Uterus (tissue), 4 donors: ENCODE data around the gene PLCG2. TPM values are rescaled to one million over a fixed set of nuclear protein-coding genes. Genes with fewer than 3 reads are reported as not detected.

Experiments
- DNase-seq, 2 donors: peaks; one replicate each; pipeline ENCODE4 v3.0.0-alpha.2; 2019 to 2020
- H3K27ac ChIP-seq, 2 donors: fragments of 200-600 bp; sonication (generic); 1 replicate in 1 of 2; 2 replicates in 1 of 2; pipeline ENCODE4 v1.5.1; 2016 to 2018
- H3K27me3 ChIP-seq, 2 donors: fragments of 200-600 bp; sonication (generic); one replicate each; pipeline ENCODE4 v1.5.1; 2018 to 2019; ENCODE audit warnings: control low read depth in 1 of 2
- H3K36me3 ChIP-seq, 2 donors: fragments of 200-600 bp; sonication (generic); one replicate each; pipeline ENCODE4 v1.5.1; 2019; ENCODE audit warnings: control low read depth in 1 of 2
- H3K4me1 ChIP-seq, 2 donors: fragments of 200-600 bp; sonication (generic); one replicate each; pipeline ENCODE4 v1.5.1; 2018 to 2019; ENCODE audit warnings: control low read depth in 1 of 2
- H3K4me3 ChIP-seq, 2 donors: fragments of 200-600 bp; sonication (generic); 1 replicate in 1 of 2; 2 replicates in 1 of 2; pipeline ENCODE4 v1.5.1; 2018 to 2019; ENCODE audit warnings: mild to moderate bottlenecking in 1 of 2
- H3K9me3 ChIP-seq, 2 donors: fragments of 200-600 bp; sonication (generic); one replicate each; pipeline ENCODE4 v1.5.1; 2019; ENCODE audit warnings: control low read depth in 1 of 2
- CTCF ChIP-seq, 4 experiments: fragments of 200-600 bp in 2 of 4; fragments of 450-650 bp in 2 of 4; sonication (generic) in 2 of 4; IDR thresholded peaks; one replicate each; pipeline ENCODE4 v1.5.1; 2016 to 2019; ENCODE audit warnings: antibody characterized with exemption in 4 of 4, mild to moderate bottlenecking in 2 of 4, moderate library complexity in 1 of 4
- POLR2A ChIP-seq, 2 donors: fragments of 450-650 bp; IDR thresholded peaks; one replicate each; pipeline ENCODE4 v1.6.1; 2016; ENCODE audit warnings: antibody characterized with exemption in 2 of 2, mild to moderate bottlenecking in 1 of 2, moderate library complexity in 1 of 2
- intact Hi-C: fragments of 100-400 bp; cut with DNase I; formaldehyde crosslinking; loops from one replicate; pipeline ENCODE4 v1.15.1; 2023; ENCODE audit warnings: low total_unique reads
- total RNA-seq, 4 donors: library from RNA; depleted of rRNA in 3 of 4; stranded (reverse); fragments of >200 nt in 3 of 4; gene quantifications; one replicate each; pipeline versions ENCODE4 v1.1.0 to v1.2.4, GENCODE V29; 2014 to 2023
- donor health status: DM: yes; HTN: yes; CAD: no.

The PLCG2 gene
- total RNA-seq, 4 donors from 2014 or later: 11.2 to 39.4 (median 18.8) TPM

- Histone ChIP-seq H3K27ac (no peak overlapping the region), H3K4me3 (no peak overlapping the region), H3K4me1 (no peaks in the 10 kb centered on the region), H3K9me3 (no peaks in the 10 kb centered on the region), H3K27me3 (no peaks in the 10 kb centered on the region), H3K36me3 (no peaks in the 10 kb centered on the region)
- TF ChIP-seq CTCF (IDR thresholded peaks at IDR 0.05) (no peak), POLR2A (IDR thresholded peaks at IDR 0.05) (no peak)
- intact Hi-C loops: no loop called here
- no peak for DNase-seq
These were observed 55.8 kb downstream of the PLCG2 start for GRCh38 chr16:81834868-81835267.

GRCh38 chr16:81836279-81837054 is 57.4 kb downstream of the PLCG2 start:
- TF ChIP-seq POLR2A (IDR thresholded peaks at IDR 0.05) (no peak), CTCF (IDR thresholded peaks at IDR 0.05) (no peak)
- no peaks in the 10 kb centered on the region for H3K27me3 ChIP-seq
- no peak for DNase-seq
- intact Hi-C loops: no loop called here
- H3K9me3 ChIP-seq: no peaks in the 10 kb centered on the region
- no peaks in the 10 kb centered on the region for H3K36me3 ChIP-seq
- no peak overlapping the region for H3K27ac ChIP-seq
- no peaks in the 10 kb centered on the region for H3K4me1 ChIP-seq
- H3K4me3 ChIP-seq: no peak overlapping the region

GRCh38 chr16:81837312-81837751 is 58.2 kb downstream of the PLCG2 start:
- H3K9me3 ChIP-seq: no peaks in the 10 kb centered on the region
- no peaks in the 10 kb centered on the region for H3K4me1 ChIP-seq
- H3K27ac ChIP-seq: no peak overlapping the region
- H3K4me3 ChIP-seq: no peak overlapping the region
- H3K27me3 ChIP-seq: no peaks in the 10 kb centered on the region
- H3K36me3 ChIP-seq: no peaks in the 10 kb centered on the region
- no peak for DNase-seq
- TF ChIP-seq CTCF (IDR thresholded peaks at IDR 0.05): no peak
- TF ChIP-seq POLR2A (IDR thresholded peaks at IDR 0.05): no peak
- intact Hi-C loops: no loop called here

GRCh38 chr16:81838794-81839193 is 59.7 kb downstream of the PLCG2 start:
- no peaks in the 10 kb centered on the region for H3K36me3 ChIP-seq
- H3K4me1 ChIP-seq: no peaks in the 10 kb centered on the region
- intact Hi-C loops: no loop called here
- no peaks in the 10 kb centered on the region for H3K9me3 ChIP-seq
- no peak for TF ChIP-seq CTCF (IDR thresholded peaks at IDR 0.05)
- no peak for TF ChIP-seq POLR2A (IDR thresholded peaks at IDR 0.05)
- H3K27ac ChIP-seq: no peak overlapping the region
- no peaks in the 10 kb centered on the region for H3K27me3 ChIP-seq
- no peak overlapping the region for H3K4me3 ChIP-seq
- no peak for DNase-seq

GRCh38 chr16:81841722-81842121 is 62.6 kb downstream of the PLCG2 start:
- Histone ChIP-seq H3K4me1 (no peaks in the 10 kb centered on the region), H3K36me3 (no peaks in the 10 kb centered on the region), H3K4me3 (no peak overlapping the region), H3K9me3 (no peaks in the 10 kb centered on the region), H3K27ac (no peak overlapping the region), H3K27me3 (no peaks in the 10 kb centered on the region)
- intact Hi-C loops: no loop called here
- no peak for TF ChIP-seq CTCF (IDR thresholded peaks at IDR 0.05)
- TF ChIP-seq POLR2A (IDR thresholded peaks at IDR 0.05): no peak
- no peak for DNase-seq
